ENCODE measurements around the gene ADAMTS13.

- TF ChIP-seq CTCF (IDR thresholded peaks at IDR 0.05), result no peak
- TF ChIP-seq POLR2AphosphoS5 (IDR thresholded peaks at IDR 0.05), result no peak
- no peak for TF ChIP-seq POLR2A (IDR thresholded peaks at IDR 0.05)
- no peak for TF ChIP-seq EP300 (IDR thresholded peaks at IDR 0.05; ENCODE audit: low read depth)
Observed at GRCh38 chr9:133467101-133467500, 44.9 kb downstream of the ADAMTS13 start.

Data from transverse colon (tissue), 4 donors.